ENCODE measurements around the gene SCN2B.

Gene SCN2B

DNA sequence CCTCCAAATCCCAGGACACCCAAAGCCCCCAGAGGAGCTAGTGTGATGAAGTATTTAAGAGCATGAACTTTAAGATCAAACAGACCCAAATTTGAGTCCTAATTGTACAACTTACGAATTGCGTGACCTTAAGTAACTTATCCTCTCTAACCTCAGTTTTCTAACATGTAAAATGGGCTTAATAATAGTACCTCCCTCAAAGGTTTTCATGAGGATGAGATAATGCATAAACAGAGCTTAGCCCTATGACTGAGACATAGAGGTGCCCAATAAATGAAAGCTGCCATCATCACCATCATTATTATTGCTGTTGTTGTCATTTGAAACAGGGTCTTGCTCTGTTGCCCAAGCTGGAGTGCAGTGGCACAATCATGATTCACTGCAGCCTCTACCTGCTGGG, 9.2 kb downstream of the SCN2B start:
- DNase-seq (ENCODE audit: extremely low read depth, insufficient read length): no peak
- H3K27me3 ChIP-seq (replicated peaks; ENCODE audit: control insufficient read depth, insufficient read depth, low read length): peaks cover 4% of the 10 kb centered on the region
- no peaks in the 10 kb centered on the region for H3K36me3 ChIP-seq (ENCODE audit: control insufficient read depth, insufficient read depth, low read length)
- H3K4me3 ChIP-seq (replicated peaks; ENCODE audit: low read depth, low read length): no peak overlapping the region
- TF ChIP-seq, protein P1, sequence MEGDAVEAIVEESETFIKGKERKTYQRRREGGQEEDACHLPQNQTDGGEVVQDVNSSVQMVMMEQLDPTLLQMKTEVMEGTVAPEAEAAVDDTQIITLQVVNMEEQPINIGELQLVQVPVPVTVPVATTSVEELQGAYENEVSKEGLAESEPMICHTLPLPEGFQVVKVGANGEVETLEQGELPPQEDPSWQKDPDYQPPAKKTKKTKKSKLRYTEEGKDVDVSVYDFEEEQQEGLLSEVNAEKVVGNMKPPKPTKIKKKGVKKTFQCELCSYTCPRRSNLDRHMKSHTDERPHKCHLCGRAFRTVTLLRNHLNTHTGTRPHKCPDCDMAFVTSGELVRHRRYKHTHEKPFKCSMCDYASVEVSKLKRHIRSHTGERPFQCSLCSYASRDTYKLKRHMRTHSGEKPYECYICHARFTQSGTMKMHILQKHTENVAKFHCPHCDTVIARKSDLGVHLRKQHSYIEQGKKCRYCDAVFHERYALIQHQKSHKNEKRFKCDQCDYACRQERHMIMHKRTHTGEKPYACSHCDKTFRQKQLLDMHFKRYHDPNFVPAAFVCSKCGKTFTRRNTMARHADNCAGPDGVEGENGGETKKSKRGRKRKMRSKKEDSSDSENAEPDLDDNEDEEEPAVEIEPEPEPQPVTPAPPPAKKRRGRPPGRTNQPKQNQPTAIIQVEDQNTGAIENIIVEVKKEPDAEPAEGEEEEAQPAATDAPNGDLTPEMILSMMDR (IDR thresholded peaks at IDR 0.05; ENCODE audit: insufficient read depth, low read length, poor library complexity, severe bottlenecking): no peak

DNA sequence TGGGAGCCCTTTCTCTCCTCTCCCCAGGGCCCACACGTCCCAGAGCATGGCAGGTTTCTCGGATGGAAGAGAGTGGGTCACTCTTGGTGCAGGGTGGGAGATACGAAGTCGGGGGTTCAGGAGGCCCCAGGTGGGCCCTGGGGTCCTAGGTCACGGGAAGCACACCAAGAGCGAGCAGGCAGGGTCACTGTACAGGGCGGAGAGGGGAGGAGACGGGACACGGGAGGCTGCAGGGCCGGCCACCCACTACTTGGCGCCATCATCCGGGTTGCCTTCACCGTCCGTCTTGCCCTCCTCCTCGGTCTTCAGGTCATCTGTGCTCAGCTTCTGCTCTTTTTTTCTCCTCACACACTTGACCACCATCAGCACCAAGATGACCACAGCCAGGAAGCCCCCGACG, 9.8 kb downstream of the SCN2B start:
- no peak for DNase-seq (ENCODE audit: extremely low read depth, insufficient read length)
- TF ChIP-seq, protein P1 (IDR thresholded peaks at IDR 0.05; ENCODE audit: insufficient read depth, low read length, poor library complexity, severe bottlenecking): no peak
- Histone ChIP-seq H3K36me3 (ENCODE audit: control insufficient read depth, insufficient read depth, low read length) (no peaks in the 10 kb centered on the region), H3K27me3 (replicated peaks; ENCODE audit: control insufficient read depth, insufficient read depth, low read length) (peaks cover 4% of the 10 kb centered on the region), H3K4me3 (replicated peaks; ENCODE audit: low read depth, low read length) (no peak overlapping the region)

DNA sequence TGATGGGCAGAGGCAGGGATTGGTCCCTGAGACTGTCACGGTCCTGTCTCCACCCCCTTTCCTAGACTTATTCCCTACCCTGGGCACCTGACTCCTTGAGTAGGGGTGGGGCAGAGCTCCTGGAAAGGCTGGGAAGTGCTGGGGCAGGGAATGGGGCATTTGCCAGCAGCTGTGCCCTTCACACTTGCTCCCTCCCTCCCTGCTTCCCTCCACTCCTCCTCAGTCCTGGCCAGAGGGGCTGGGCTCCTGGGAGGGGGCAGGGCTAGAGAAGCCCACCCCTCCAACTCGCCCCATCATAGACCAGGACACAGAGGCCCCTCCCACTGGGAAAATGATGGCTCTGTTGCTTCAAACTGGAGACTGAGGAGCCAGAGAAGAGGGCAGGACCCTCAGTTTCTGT, 11.6 kb downstream of the SCN2B start:
- no peak for DNase-seq (ENCODE audit: extremely low read depth, insufficient read length)
- Histone ChIP-seq H3K36me3 (ENCODE audit: control insufficient read depth, insufficient read depth, low read length) (no peaks in the 10 kb centered on the region), H3K4me3 (replicated peaks; ENCODE audit: low read depth, low read length) (no peak overlapping the region), H3K27me3 (replicated peaks; ENCODE audit: control insufficient read depth, insufficient read depth, low read length) (peaks cover 7% of the 10 kb centered on the region)
- TF ChIP-seq, protein P1 (IDR thresholded peaks at IDR 0.05; ENCODE audit: insufficient read depth, low read length, poor library complexity, severe bottlenecking): no peak

DNA sequence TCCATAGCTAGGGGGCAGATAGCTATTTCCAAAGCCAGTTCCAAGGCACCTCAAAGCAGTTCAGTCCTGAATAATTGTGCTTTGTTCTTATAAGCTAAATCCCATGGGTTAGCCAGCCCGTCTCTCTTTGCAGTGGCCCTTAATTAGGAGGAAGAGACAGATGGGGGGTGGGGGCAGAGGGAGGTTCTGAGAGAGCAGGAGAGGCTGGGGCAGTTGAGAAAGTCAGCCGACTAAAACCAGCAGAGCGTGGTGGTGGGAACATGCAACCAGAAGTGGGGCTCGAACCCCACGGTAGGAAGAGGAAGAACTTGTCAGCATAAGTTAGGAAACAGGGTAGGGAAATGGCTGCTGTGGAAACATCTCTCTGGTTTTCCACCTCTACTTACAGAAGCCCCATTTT, 12.9 kb downstream of the SCN2B start:
- H3K27me3 ChIP-seq (replicated peaks; ENCODE audit: control insufficient read depth, insufficient read depth, low read length): peaks cover 5% of the 10 kb centered on the region
- H3K4me3 ChIP-seq (replicated peaks; ENCODE audit: low read depth, low read length): no peak overlapping the region
- H3K36me3 ChIP-seq (ENCODE audit: control insufficient read depth, insufficient read depth, low read length): no peaks in the 10 kb centered on the region
- TF ChIP-seq, protein P1 (IDR thresholded peaks at IDR 0.05; ENCODE audit: insufficient read depth, low read length, poor library complexity, severe bottlenecking): no peak
- no peak for DNase-seq (ENCODE audit: extremely low read depth, insufficient read length)

DNA sequence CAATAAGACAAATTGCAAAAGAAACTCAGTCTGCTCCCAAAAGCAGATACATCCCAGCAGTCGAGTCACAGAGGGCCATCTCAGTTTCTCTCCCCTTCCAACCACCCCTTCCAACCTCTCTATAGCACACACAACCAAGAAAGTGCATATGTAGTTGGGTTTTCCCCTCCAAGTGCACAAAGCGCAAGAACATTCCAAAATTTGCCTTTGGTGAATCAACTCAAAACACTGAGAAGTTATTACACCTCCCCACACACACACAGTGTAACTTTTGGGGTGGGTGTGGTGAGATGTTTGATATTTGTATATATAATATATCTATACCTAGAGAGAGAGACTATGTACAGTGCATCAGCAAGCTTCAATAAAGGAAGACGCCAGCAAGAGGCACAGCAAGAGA, 13.6 kb downstream of the SCN2B start:
- no peak overlapping the region for H3K4me3 ChIP-seq (replicated peaks; ENCODE audit: low read depth, low read length)
- TF ChIP-seq, protein P1 (IDR thresholded peaks at IDR 0.05; ENCODE audit: insufficient read depth, low read length, poor library complexity, severe bottlenecking): no peak
- peaks cover 5% of the 10 kb centered on the region for H3K27me3 ChIP-seq (replicated peaks; ENCODE audit: control insufficient read depth, insufficient read depth, low read length)
- DNase-seq (ENCODE audit: extremely low read depth, insufficient read length): no peak
- no peaks in the 10 kb centered on the region for H3K36me3 ChIP-seq (ENCODE audit: control insufficient read depth, insufficient read depth, low read length)

DNA sequence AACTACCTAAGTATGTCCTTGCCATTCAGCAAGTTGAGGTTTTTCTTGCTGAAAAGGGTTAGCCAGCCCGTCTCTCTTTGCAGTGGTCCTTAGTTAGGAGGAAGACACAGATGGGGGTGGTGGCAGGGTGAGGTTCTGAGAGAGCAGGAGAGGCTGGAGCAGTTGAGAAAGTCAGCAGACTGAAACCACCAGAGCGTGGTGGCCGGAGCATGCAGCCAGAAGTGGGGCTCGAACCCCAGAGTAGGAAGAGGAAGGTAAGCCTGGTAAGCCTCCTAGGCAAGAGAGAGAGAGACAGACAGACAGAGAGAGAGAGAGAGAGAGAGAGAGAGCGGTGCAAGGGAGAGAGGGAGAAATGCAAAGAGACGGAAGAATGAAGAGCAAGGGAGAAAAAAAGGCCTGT, 14.7 kb downstream of the SCN2B start:
- TF ChIP-seq, protein P1 (IDR thresholded peaks at IDR 0.05; ENCODE audit: insufficient read depth, low read length, poor library complexity, severe bottlenecking): no peak
- no peak overlapping the region for H3K4me3 ChIP-seq (replicated peaks; ENCODE audit: low read depth, low read length)
- peaks cover 3% of the 10 kb centered on the region; the same call in 1 of the 2 replicates for H3K27me3 ChIP-seq (replicated peaks; ENCODE audit: control insufficient read depth, insufficient read depth, low read length)
- no peaks in the 10 kb centered on the region for H3K36me3 ChIP-seq (ENCODE audit: control insufficient read depth, insufficient read depth, low read length)
- no peak for DNase-seq (ENCODE audit: extremely low read depth, insufficient read length)

Measured in GM06990 (cell line).